ENCODE data around the gene CDK16.

- TF ChIP-seq EZH2 (IDR thresholded peaks at IDR 0.05; ENCODE audit: low read length): no peak
- TF ChIP-seq CTCF (optimal IDR thresholded peaks at IDR 0.05 in 1 of 3, IDR thresholded peaks at IDR 0.05 in 1 of 3, conservative IDR thresholded peaks at IDR 0.05 in 1 of 3; ENCODE audit: extremely low read depth in 1 of 3, insufficient read depth in 2 of 3, low read length in 3 of 3): no peak
Observed at GRCh38 chrX:47226071-47226470, 7.6 kb downstream of the CDK16 start.

Data from keratinocyte (primary cell).